NCI-H187 treated with DMSO at 0.1 percent for 48 hours (cell line): ENCODE data around the gene RAD1.

Source experiments
- DNase-seq: peaks from one replicate; lab custom pipeline; 2025; lab: John Stamatoyannopoulos, UW

The RAD1 gene

DNA sequence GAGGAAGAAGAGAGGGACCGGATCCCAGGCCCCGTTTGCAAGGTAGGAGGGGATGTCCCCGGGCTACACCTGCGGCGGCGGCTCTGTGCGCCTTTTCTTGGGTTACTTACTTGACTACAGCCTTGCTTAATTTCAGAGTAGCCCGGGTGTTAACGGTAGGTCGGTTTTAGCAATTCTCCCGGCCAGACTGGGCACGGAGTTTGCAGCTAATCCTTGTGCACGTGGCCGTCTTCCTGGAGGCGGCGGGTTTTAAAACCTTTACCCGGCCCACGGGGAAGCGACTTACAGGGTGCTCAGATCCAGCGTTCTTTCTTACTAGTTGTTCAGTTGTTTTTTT, 520 bp upstream of the RAD1 start:
- no peak for DNase-seq

DNA sequence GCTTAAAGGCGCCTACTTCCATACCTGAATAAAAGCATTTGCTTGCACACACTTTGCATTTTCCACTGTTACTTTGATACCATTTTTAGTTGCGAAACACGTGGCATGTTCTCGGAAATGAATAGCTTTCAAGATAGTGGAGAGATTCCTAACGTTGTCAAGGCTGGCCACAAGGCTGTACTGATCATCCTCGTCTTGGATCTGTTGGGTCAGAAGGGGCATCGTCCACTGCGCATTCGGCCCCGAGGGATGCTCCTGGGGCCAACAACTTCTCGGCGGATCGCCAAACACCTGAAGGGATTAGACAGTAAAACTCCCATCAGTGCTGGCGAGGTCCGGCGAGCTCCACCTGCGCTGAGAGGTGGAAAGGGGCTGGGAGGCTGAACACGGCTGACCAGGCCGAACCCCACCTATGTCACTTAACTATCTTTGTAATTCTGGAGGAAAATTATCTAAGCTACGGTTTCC, 599 bp downstream of the RAD1 start:
- no peak for DNase-seq

DNA sequence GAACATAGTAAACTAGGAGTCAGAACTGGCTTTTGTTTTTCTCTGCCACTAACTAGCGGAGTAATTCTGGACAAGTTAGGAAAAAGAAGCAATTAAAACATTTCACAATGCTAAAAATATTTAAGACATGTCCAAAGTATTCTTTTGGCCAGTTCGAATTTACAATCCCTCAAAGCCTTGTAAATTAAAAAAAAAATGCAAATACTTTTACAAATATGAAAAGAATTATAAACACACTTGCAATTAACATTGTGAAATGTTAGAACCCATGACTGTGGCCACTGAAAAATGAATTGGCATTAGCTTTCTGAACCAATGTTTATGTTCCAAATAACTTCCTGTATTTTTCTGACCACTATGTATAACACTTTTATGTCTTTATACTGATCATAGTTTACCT, 2.2 kb downstream of the RAD1 start:
- no peak for DNase-seq

DNA sequence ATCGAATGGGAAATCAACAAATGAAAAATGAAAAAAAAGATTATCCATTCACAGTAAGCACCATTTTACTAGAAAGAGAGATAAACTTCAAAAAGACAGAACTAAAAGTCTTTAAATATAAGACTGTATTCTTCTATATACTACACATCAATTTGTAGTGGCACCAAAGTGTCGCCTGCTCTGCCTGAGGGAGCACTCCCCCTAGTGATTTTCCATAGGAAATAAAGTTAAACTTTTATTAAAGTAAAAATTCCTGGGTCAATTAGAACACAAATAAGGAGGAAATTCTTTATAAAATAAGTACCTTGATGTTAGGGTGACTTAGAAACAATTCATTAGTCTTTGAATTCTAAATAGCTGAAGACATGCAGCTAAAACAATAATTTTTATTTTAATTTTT, 9.7 kb downstream of the RAD1 start:
- no peak for DNase-seq

DNA sequence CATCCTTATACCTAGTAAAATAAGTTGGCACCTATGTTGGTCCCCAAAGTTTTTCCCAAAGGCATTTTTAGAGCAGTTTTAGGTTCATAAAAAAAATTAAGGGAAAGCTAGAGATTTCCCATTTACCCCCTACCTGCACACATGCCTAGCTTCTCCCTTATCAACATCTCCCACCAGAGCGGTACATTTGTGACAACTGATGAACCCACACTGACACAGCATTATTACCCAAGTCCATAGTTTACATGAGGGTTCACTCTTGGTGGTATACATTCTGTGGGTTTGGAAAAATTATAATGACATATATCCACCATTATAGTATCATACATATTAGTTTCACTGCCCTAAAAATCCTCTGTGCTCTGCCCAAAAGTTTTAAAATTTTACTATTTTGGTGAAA, 12.0 kb downstream of the RAD1 start:
- no peak for DNase-seq

DNA sequence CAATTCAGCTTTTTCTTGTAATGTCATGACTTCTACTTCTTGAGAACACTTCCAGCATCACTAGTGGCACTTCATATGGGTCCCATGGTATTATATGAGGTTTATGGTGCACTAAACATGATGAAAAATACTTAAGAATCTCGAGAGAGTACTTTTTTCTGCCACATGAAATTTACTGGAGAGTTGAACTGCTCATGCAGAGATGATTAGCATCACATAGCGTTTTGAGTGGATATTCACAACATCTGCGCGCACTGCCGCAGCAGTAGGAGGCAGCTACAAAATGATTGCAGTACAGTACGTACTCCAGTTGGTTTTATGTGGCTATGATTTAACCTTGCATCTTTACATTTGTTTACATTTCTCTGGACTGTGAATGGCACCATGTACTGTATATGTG, 14.7 kb downstream of the RAD1 start:
- peak; percentile 37 for DNase-seq

DNA sequence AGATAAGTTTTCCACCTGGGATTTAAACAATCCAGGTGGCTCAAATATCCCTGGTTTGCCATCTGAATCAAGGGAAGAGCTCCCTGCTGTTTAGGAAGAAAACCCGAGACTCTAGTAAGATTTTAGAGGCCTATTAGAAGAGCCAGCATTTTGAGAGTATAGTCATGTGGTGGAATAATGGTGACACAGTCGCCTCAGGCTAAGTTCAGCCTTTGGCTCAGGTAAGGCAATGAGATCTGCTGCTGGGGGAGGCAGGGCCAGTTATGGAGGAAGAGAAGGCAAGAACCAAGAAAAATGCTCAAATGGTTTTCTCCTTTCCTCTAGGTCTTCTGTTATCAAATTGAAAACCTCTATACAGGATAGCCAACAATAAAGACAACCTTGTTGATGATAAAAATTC, 16.2 kb downstream of the RAD1 start:
- DNase-seq = no peak

DNA sequence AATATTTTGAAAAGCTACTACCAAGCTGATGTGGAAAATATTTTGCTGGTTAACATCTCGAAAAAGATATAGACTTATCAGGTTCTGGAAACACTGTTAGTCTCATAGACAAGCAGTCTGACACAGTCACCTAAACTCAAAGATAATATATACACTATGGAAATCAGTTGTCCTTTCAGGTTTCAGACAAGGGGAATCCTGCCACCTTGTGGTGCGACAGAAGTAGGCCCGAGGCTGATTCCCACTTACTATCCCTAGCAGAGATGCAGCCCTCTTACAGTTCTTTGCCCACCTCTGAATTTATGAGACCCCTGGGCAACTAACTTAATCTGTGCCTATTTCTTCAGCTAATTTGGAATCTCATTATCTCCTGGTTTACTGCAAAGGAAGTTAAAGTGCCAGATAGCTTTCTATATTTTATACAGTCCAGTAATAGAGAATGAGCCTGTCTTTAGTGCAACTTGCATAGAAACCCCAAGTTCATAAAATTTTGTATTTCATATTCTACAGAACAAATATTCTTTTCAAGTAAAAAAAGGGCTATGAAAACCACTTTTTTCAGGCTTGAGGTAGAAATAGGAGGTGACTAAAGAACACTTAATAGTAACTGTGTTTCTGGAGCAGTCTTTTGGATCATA, 16.9 kb downstream of the RAD1 start:
- DNase-seq = peak; percentile 21

DNA sequence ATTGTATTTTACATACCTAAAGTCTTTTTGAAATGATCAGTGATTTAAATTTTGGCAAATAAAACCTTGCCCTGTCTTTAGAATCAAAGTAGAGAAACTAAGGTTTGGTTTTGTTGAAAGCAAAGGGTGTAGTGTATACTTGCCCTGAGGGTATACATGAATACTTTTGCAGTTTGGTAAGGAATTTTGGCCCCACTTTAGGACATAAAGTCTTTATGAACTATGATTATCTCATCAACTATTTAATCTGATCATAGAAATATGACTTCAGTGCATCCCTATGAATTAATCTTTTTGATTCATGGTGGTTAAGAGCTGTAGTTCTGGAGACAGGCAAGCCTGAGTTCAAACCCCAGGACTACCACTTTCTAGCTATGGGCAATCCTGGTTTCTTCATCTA, 17.7 kb downstream of the RAD1 start:
- DNase-seq = no peak

DNA sequence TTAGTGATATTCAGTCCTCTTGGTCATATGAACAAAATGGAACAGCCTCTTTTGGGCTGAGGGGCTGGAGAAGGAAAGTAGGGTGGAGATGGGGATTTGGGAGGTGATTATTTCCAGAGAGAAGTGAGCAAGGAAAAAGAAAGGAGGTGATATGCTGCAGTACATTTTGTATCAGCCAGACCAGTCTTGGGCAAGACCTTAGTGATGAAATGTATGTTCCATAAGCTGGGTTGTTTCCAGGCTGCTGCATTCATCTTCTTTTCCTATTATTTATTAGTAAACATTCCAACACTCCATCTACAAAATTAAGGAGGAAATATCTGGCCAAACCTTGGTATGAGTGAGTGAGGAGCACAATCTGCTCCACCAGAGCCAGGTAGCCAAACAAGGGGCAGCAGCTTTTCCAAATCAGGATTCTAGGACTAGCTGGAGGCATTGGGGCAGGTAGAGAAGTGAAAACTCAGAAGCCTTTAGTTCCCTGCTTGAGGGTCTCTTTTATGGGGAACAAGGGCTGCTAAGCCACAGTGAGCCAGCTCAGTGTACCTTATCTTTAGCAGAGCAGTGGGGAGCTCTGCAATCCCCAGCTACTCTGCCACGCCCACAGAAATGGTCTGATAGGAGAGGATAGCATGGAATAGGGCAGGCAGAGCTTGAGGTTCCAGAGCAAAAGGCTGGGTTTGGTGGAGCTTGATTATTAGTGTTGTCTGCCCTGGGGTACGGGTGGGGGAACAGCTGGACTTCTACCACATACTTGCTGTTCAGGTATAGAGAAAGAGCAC, 19.5 kb downstream of the RAD1 start:
- DNase-seq = no peak

DNA sequence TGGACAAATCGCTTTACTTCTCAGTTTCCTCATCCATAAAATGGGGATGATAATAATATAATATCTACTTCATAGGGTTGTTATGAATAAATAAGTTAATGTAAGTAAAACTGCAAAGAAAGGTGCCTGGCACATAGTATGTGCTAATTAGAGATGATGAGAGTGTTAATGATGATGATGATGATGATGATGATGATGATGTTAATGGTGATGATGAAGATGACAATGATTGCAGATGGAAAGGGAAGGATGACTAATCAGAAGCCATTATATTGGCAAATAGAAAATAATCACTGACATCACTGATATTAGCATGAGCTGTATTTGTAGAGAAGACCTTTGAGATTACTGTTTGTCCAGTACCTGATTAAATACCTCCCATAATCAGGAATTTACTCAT, 20.6 kb downstream of the RAD1 start:
- no peak for DNase-seq

DNA sequence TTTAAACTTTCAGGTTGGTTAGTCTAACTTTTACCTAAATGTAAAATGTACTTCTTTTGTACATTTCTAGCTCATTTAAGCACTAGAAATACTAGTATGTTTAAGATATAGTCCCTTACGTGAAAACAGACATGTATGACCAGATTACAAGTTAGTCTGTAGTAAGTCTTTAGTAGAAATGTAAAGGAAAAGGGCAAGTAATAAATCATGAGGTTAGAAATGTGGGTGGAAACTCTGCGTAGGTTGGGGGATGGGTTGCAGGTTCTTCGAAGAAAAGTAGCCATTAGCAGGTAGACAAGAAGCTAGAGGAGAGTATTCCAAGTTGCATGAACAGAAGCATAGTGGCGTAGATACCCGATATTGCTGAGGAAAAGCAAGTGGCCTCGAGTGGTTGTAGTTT, 22.9 kb downstream of the RAD1 start:
- DNase-seq = no peak

DNA sequence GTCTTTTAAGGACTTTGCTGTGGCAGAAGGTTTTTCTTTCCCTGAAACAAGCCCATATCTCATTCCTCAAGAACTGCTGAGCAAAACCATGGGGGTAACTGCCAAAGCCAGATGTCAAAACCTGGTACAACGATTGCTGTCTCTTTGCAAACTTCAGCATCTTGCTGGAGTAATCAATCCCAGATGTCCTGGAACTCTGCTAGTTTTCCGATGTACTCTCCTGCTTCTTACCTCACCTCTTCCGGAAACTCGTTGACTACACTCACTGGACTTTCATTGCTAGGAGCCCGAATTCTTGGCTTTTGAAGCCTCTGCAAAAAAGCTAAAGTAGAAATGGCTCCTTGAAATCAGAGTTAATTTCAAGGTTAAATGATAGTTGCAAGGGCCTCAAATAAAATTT, 23.3 kb downstream of the RAD1 start:
- DNase-seq = no peak

DNA sequence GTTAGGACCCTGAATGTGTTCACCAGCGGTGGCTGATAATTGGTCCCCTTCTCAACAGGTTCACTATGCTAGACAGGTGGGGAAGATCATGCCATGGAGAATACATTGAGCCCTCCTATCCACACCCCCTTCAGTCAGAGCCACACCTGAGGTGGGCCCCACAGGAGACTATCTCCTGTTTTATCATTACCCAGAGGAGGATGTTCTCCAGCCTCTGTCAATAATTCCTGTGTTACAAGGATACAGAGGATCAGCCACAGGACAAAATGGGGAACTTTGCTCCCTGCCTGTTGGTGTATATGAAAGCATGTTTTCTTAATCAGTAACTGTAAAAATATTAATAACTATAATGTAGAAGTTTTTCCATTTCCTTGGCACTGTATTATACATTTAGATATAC, 25.9 kb downstream of the RAD1 start:
- DNase-seq = no peak

DNA sequence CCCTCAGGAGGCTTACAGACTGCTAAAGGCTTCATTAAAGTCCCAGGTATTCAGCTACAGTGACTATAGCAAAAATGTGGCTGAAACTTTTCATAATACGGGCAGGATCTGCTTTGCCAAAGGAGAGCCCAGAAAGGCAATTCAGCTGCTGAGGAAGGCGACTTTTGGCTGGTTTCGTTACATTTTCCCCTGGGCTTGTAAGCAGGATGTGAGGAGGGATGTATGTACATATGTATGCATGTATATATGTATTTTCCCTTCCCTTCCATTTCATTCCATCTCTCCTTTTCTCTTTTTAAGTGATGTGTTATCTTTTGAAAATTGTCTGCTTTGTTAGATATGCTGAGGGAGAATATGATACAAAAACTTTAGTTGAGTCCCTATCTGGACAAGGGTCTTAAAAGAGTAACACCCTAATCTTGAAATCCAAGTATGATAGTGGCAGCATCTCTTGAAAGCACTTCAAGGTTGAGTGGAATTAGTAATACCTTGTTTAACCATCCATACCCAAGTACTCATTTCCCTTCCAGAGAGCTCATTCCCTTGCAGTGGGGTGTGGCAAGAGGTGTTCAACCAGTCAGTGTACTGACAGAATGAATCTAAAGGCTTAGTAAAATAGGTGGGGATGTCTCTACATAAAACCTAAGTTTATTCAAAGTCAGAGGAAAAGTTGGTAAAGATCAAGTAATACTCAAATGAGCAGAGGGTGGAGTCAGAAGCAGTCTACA, 28.7 kb downstream of the RAD1 start:
- DNase-seq = no peak

DNA sequence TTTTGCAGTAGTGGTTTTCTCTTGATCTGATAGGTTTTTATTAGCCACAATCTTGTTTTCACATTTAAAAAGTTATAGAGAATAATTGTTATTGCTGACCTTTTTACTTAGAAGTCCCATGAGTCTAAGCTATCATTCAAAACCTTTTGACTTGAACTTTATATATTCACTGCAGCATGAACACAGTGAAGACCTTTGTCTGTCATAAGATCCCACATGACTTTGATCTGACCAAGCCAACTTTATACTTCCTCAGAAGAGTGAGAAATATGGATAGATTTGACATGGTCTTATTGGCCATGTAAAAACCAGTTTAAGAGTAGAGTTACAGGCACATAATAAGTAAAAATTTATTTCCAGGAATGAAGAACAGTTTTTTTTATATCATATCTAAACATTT, 34.1 kb downstream of the RAD1 start:
- DNase-seq = no peak

DNA sequence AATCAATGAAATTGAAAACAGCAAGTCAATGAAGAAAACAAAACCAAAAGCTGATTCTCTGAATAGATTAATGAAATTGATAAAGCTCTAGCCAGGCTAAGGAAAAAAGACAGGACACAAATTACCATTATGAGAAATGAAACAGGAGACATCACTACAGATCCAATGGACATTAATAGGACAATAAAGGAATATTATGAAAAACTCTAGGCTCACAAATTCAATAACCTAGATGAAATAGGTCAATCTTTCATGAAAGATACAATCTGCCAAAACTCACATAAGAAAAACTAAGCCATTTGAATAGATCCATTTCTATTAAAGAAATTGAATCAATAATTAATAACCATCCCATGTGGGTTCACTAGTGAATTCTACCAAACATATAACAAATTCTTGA, 39.0 kb downstream of the RAD1 start:
- DNase-seq = no peak

DNA sequence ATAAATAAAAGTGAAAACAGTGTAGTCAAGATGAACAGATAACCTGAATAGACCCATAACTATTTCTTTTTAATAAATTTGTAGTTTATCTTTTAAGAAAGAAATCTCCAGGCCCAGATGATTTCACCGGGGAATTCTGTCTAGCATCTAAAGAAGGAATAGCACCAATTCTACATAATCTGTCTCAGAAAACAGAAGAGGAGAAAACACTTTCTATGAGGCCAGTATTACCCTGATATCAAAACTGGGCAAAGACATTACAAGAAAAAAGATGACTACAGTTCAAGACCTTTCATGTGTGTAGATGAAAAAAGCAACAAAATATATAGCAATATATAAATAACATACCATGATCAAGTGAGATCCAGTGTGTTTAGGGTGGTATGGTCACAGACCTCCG, 44.9 kb downstream of the RAD1 start:
- DNase-seq = no peak

DNA sequence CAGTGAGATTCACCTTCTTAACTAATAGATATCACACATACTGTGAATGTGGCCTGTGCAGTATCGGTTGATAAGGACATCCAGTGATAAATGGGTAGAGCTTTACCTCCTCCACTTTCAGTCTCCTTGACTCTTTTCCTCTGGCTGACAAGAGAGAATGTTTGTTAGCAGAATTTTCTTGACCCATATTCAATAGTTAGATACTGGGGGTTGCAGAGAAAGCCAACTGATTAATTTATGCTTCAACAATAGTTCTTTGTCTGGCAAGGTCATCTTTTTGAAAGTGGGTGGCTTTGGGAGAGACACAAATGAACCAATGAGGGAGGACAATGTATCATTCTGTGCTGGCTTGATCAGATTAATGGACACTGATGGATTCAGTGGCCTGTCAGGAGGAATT, 46.0 kb downstream of the RAD1 start:
- DNase-seq = no peak

DNA sequence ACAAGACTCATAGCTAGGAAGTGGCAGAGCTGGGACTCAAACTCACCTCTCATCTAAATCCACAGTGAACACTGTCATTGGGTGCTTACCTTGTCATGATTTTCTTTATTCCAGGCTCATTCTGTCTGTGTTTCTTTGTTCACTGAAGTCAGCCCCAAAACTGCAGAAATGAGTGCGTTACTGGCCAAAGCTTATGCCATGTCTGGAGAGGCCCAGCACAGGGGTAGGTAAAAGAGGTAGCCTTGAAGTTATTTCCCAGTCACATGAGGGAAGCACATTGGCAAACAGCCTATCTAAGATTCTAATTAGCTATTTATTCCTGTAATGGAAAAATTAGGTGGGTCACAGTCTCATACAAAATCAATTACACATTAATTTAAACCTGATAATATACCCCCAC, 46.5 kb downstream of the RAD1 start:
- DNase-seq = no peak

DNA sequence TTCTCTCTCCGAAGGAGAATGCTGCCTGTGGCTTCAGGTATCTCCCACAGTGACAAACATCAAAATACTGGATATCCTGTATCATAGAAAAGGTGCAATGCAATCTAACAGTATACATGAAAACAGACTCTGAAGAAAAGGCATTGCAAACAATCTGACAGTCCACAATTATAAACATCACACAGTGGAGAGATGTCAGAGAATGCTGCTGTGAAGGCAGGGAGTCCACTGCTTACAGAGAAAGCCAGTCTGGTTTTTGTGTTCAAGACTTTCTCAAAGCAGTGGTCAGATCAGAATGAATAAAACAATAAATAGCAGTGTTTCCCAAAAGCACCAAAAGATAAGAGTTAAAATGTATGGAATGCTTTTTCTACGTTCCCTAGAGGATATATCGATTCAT, 47.6 kb downstream of the RAD1 start:
- no peak for DNase-seq

DNA sequence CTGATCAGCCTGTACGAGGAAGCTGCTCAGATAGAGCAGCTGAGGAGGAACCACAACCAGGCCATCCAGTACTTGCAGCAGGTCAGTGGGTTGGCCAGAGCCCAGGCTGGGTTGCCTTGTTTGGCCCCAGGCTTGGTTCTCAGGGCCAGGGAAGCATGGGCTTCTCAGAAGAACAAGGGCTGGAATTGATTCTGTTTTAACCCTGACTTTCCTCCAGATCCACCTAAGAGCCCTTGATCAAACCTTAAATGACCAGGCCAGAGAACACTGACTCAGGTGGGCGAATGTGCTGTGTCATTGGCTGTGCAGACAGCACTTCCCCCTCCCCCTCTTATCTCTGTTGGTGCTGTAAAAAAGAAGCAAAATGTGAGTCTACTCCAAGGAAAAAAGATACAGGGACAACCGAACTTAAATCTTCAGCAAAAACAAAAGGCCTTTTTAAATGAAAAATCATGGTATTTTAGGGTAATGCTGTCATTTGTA, 48.3 kb downstream of the RAD1 start:
- DNase-seq = no peak

DNA sequence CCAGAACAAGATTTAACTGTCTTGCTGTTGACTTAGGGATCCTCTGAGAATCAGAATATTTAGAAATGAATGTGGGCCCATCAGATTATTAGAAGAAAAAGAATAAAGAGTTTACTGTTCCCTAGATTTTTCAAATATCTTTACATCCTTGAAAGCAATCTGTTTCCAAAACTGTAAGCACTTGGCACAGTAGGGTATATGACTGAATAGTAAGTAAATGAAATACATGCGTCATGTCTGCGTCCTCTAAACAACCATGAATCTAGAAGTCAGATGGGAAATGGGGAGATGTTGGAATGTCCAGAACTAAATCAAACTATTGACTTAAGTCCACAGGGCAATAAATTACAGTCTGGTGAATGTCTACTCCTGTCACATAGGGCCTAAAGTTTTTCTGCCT, 50.2 kb downstream of the RAD1 start:
- no peak for DNase-seq
